Nephron (organoid): ENCODE data around the gene COQ2.
"Not testable (repeated sequence)": the region's sequence is repeated elsewhere in the genome, so short reads cannot be mapped to it uniquely, and the experiment has no call there.

Experiments used
- H3K27ac Mint-ChIP-seq, 3 experiments: 2 replicates each; pipeline ENCODE4 v1.8.0; 2020; ENCODE audit warnings: mixed read lengths in 3 of 3, mild to moderate bottlenecking in 2 of 3, moderate library complexity in 1 of 3
- H3K27me3 Mint-ChIP-seq: 2 replicates; pipeline ENCODE4 v1.8.0; 2021; ENCODE audit warnings: low read depth, mild to moderate bottlenecking, moderate library complexity, mixed read lengths
- H3K36me3 Mint-ChIP-seq: 2 replicates; pipeline ENCODE4 v1.8.0; 2020; ENCODE audit warnings: low read depth, mixed read lengths
- H3K4me1 Mint-ChIP-seq: 2 replicates; pipeline ENCODE4 v1.8.0; 2020; ENCODE audit warnings: mixed read lengths
- H3K4me3 Mint-ChIP-seq, 3 experiments: 2 replicates each; pipeline ENCODE4 v1.8.0; 2020; ENCODE audit warnings: mild to moderate bottlenecking in 3 of 3, mixed read lengths in 3 of 3, moderate library complexity in 2 of 3
- H3K9me3 Mint-ChIP-seq: 2 replicates; pipeline ENCODE4 v1.8.0; 2020; ENCODE audit warnings: mixed read lengths
- CTCF ChIP-seq, 3 experiments: fragments of 200-600 bp; sonication (generic); IDR thresholded peaks; one replicate each; pipeline ENCODE4 v1.5.0; 2021; ENCODE audit warnings: antibody characterized with exemption in 3 of 3; ENCODE audit not compliant: unreplicated experiment in 3 of 3

Gene COQ2

DNA sequence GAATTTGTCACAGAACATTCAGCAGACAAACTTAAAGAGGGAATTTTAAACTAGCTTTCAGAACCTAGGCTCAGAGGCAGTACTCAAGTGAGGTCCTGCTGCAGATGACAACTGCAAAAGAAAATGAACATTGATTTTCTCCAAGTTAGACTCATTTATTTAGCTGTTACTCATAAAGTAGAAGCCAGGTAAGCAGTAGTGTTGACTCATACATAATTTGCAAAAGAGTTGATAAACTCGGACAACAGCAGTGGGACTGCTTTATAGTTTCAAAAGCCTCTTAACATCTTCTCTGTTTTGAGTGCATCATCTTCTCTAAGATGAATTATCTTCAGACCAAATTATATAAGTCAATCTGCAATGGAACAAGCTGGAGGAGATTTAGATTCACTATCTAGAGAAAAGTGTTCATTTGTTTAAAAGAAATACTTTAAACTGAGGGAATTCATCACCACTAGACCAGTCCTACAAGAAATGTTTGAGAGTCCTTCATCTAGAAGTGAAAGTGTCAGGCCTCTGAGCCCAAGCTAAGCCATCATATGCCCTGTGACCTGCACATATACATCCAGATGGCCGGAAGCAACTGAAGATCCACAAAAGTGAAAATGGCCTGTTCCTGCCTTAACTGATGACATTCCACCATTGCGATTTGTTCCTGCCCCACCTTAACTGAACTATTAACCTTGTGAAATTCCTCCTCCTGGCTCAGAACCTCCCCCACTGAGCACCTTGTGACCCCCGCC, 49.5 kb downstream of the COQ2 start:
- Mint-ChIP-seq H3K4me3 (no peak overlapping the region), H3K27ac (no peak overlapping the region), H3K4me1 (no peaks in the 10 kb centered on the region), H3K36me3 (no peaks in the 10 kb centered on the region), H3K27me3 (no peaks in the 10 kb centered on the region), H3K9me3 (no peaks in the 10 kb centered on the region)
- TF ChIP-seq CTCF (IDR thresholded peaks at IDR 0.05; ENCODE audit: unreplicated experiment in 3 of 3): no peak

DNA sequence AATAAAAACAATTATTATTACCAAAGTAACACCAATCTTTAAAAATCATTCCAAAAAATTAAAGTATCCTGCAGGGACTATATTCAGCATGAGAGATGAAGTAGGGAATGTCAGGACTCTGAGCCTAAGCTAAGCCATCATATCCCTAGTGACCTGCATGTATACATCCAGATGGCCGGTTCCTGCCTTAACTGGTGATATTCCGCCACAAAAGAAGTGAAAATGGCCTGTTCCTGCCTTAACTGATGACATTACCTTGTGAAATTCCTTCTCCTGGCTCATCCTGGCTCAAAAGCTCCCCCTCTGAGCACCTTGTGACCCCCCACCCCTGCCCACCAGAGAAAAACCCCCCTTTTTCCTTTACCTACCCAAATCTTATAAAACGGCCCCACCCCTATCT, 50.2 kb downstream of the COQ2 start:
- H3K27me3 Mint-ChIP-seq, H3K36me3 Mint-ChIP-seq, H3K9me3 Mint-ChIP-seq, H3K4me3 Mint-ChIP-seq, H3K4me1 Mint-ChIP-seq, H3K27ac Mint-ChIP-seq: not testable (repeated sequence)

DNA sequence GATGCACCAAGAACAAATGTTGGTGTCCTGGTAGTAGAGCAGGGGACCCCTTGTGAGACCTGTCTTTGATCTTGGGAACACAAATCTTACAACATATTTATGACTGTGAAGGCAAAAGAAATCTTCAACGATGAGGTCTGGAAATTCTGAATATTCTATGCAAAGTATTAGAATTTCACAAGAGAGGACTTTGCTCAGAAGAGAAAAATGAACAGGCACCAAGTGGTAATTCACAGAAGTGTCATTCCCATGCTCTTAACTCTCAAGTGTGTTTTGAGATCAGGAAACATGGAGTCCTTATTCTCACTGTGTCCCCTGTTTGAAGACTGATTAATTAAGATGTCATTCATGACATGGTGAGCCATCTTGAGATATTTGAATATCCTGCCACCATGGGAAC, 52.5 kb downstream of the COQ2 start:
- Mint-ChIP-seq H3K9me3 (no peaks in the 10 kb centered on the region), H3K4me3 (no peak overlapping the region), H3K4me1 (no peaks in the 10 kb centered on the region), H3K27ac (no peak overlapping the region), H3K36me3 (no peaks in the 10 kb centered on the region), H3K27me3 (no peaks in the 10 kb centered on the region)
- no peak for TF ChIP-seq CTCF (IDR thresholded peaks at IDR 0.05; ENCODE audit: unreplicated experiment in 3 of 3)

DNA sequence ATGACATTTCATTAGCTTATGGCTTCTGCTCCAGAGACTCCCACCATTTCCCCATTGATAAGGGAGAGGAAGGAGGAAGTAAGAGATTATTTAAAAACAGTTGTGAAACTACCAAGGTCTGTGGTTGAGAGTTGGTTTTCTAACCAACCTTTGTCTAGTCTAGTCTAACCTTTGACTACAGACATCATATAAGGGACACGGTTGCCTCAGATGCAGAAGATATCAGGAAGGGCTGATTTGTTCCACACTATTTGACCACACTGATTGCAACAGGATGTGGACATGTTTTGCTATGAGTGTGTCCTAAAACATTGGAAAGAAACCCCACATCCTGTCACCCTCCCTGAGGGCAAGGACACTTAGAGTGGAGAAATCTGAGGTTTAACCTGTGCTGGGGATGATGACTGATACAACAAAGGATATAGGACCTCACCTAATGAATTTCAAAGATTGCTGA, 53.0 kb downstream of the COQ2 start:
- no peaks in the 10 kb centered on the region for H3K27me3 Mint-ChIP-seq
- no peak overlapping the region for H3K27ac Mint-ChIP-seq
- no peaks in the 10 kb centered on the region for H3K36me3 Mint-ChIP-seq
- H3K4me3 Mint-ChIP-seq: no peak overlapping the region
- H3K9me3 Mint-ChIP-seq: no peaks in the 10 kb centered on the region
- no peak for TF ChIP-seq CTCF (IDR thresholded peaks at IDR 0.05; ENCODE audit: unreplicated experiment in 3 of 3)
- H3K4me1 Mint-ChIP-seq: no peaks in the 10 kb centered on the region

DNA sequence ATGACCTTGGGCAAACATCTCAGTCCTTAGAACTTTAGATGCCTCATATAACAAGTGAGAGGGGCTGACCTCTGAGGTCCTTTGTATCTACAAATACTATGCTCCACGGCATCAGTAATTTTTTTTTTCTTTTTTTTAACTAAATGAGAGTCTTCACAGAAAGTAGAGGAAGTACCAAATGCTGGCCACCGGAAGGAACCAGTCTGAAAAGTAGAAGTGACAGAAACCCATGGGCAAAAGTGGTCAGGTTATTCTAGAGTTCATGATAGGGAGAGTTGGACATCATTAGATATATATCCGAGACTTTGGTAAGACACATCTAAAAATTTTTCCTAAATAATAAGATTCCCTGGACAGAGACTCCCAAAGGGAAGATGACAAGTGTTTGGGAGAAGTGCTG, 53.7 kb downstream of the COQ2 start:
- no peaks in the 10 kb centered on the region for H3K4me1 Mint-ChIP-seq
- no peak for TF ChIP-seq CTCF (IDR thresholded peaks at IDR 0.05; ENCODE audit: unreplicated experiment in 3 of 3)
- no peak overlapping the region for H3K27ac Mint-ChIP-seq
- no peaks in the 10 kb centered on the region for H3K36me3 Mint-ChIP-seq
- no peaks in the 10 kb centered on the region for H3K27me3 Mint-ChIP-seq
- H3K9me3 Mint-ChIP-seq: no peaks in the 10 kb centered on the region
- H3K4me3 Mint-ChIP-seq: no peak overlapping the region

DNA sequence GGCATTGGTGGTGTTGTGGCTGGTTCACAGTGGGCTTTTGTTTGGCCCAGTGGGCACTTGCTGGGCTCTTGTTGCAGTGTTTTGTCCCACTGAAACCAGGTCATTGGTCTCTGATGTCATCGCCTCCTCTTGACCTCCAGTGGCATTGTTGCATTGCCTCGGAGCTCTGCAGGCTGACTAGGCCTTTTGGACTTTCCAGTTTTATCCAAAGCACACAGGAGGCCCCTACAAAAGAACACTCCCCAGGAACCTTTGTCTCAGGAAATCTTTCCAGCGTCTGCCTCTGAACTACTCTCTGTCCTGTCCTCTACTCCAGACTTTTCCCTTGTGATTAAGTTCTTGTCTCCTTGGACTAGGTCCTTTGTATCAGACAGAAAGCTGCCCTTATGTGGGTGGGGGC, 54.8 kb downstream of the COQ2 start:
- Mint-ChIP-seq H3K27ac (no peak overlapping the region), H3K9me3 (no peaks in the 10 kb centered on the region), H3K4me3 (no peak overlapping the region), H3K36me3 (no peaks in the 10 kb centered on the region), H3K4me1 (no peaks in the 10 kb centered on the region), H3K27me3 (no peaks in the 10 kb centered on the region)
- no peak for TF ChIP-seq CTCF (IDR thresholded peaks at IDR 0.05; ENCODE audit: unreplicated experiment in 3 of 3)
